GM12878 (cell line): ENCODE measurements around the gene VIPR1.

ENCODE experiments used
- ATF7 ChIP-seq: fragments of 450-650 bp; IDR thresholded peaks from 2 replicates; pipeline ENCODE4 v1.6.1; 2016; ENCODE audit warnings: low read depth, mild to moderate bottlenecking
- BCLAF1 ChIP-seq: fragments of 450-650 bp; IDR thresholded peaks from 2 replicates; pipeline ENCODE4 v1.6.1; 2017; ENCODE audit warnings: antibody characterized with exemption, mild to moderate bottlenecking, moderate library complexity
- CREB1 ChIP-seq: IDR thresholded peaks from 2 replicates; pipeline ENCODE4 v1.6.1; 2012; ENCODE audit warnings: low read depth, mild to moderate bottlenecking, inconsistent platforms
- CTCF ChIP-seq, 3 experiments: IDR thresholded peaks in 2 of 3; conservative IDR thresholded peaks in 1 of 3; 2 replicates each; pipeline ENCODE4 v1.5.1; 2011; ENCODE audit warnings: low read depth in 3 of 3, low read length in 3 of 3, mild to moderate bottlenecking in 3 of 3, control low read depth in 2 of 3, moderate library complexity in 2 of 3, inconsistent platforms in 1 of 3, mixed read lengths in 1 of 3; ENCODE audit not compliant: control insufficient read depth in 2 of 3, insufficient read depth in 1 of 3; ENCODE audit errors: extremely low read depth in 1 of 3
- EP300 ChIP-seq, 2 experiments: fragments of 150-350 bp in 1 of 2; IDR thresholded peaks; 2 replicates each; pipeline ENCODE4 v1.6.1; 2011 to 2012; ENCODE audit warnings: low read depth in 2 of 2, low read length in 2 of 2, borderline replicate concordance in 1 of 2, improper control_type of control experiment in 1 of 2, inconsistent platforms in 1 of 2; ENCODE audit not compliant: control insufficient read depth in 1 of 2
- EZH2 ChIP-seq: IDR thresholded peaks from 2 replicates; pipeline ENCODE4 v1.6.1; 2012; ENCODE audit warnings: low read depth, mild to moderate bottlenecking, control low read depth, inconsistent platforms, low read length, borderline replicate concordance; ENCODE audit not compliant: control insufficient read depth
- NFYB ChIP-seq: IDR thresholded peaks from 2 replicates; pipeline ENCODE4 v1.6.1; 2011; ENCODE audit warnings: low read depth, mild to moderate bottlenecking, low read length, improper control_type of control experiment, moderate library complexity; ENCODE audit not compliant: insufficient read depth
- TAF1 ChIP-seq: IDR thresholded peaks from 2 replicates; pipeline ENCODE4 v1.6.1; 2011; ENCODE audit warnings: mild to moderate bottlenecking, low read depth, low read length, borderline replicate concordance
- TARDBP ChIP-seq: IDR thresholded peaks from 2 replicates; pipeline ENCODE4 v1.6.1; 2016; ENCODE audit warnings: borderline replicate concordance
- ZNF384 ChIP-seq: IDR thresholded peaks from 2 replicates; pipeline ENCODE4 v1.6.1; 2012; ENCODE audit warnings: low read depth, mild to moderate bottlenecking, low read length, improper control_type of control experiment, borderline replicate concordance
- ZZZ3 ChIP-seq: IDR thresholded peaks from 2 replicates; pipeline ENCODE4 v1.6.1; 2011; ENCODE audit warnings: low read depth; ENCODE audit not compliant: control insufficient read depth, insufficient read length

GRCh38 chr3:42527368-42527917 is 25.0 kb downstream of the VIPR1 start:
- TF ChIP-seq TAF1 (no peak), NFYB (no peak), ATF7 (no peak), EP300 (IDR thresholded peaks at IDR 0.05; ENCODE audit: borderline replicate concordance in 1 of 2, control insufficient read depth in 1 of 2, low read depth in 2 of 2, low read length in 2 of 2) (no peak), TARDBP (no peak), ZNF384 (no peak), EZH2 (no peak), ZZZ3 (no peak), BCLAF1 (no peak), CTCF (IDR thresholded peaks at IDR 0.05 in 2 of 3, conservative IDR thresholded peaks at IDR 0.05 in 1 of 3; ENCODE audit: control insufficient read depth in 2 of 3, extremely low read depth in 1 of 3, insufficient read depth in 1 of 3, low read depth in 3 of 3, low read length in 3 of 3) (no peak), CREB1 (no peak)
